DND-41 (cell line): ENCODE measurements around the gene COL25A1.

Source experiments
- EZH2 ChIP-seq: IDR thresholded peaks from 3 replicates; pipeline ENCODE4 v1.6.1; 2012; ENCODE audit warnings: borderline replicate concordance, low read depth, mild to moderate bottlenecking, moderate library complexity, low read length, inconsistent platforms; ENCODE audit not compliant: severe bottlenecking
- TF ChIP-seq, protein P1 (sequence below): IDR thresholded peaks from 2 replicates; pipeline ENCODE4 v1.5.1; 2012; ENCODE audit warnings: borderline replicate concordance, low read length, moderate library complexity, mild to moderate bottlenecking; ENCODE audit not compliant: poor library complexity, severe bottlenecking; ENCODE audit errors: extremely low read depth

DNA sequence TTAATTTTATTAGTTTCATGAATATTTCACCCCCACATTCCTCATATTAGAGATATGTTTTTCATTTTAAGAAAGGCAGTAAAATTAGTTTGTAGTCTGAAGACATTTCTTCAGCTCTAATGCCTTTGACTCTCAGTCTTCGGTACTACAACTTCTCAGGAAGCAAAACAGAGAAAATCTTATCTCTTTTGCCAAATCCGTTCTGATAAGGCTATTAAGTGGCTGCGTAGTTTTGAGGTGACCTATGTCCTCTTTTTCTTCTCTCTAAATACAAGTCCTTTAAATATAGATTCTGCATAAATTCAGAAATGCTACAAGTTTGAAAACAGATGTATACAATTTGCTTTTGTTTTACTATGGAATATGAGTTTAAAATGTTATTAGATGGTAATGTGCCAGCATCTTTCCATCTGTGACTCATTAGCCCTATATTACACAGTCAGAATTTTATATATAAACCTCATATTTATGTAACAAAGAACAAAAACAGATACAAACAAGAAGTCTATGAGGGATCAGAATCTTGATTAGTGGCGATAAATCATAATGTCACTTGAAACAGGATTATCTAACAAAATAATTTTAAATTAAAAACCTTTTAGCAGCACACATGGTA lies 358.4 kb downstream of the COL25A1 start:
- TF ChIP-seq, protein P1, sequence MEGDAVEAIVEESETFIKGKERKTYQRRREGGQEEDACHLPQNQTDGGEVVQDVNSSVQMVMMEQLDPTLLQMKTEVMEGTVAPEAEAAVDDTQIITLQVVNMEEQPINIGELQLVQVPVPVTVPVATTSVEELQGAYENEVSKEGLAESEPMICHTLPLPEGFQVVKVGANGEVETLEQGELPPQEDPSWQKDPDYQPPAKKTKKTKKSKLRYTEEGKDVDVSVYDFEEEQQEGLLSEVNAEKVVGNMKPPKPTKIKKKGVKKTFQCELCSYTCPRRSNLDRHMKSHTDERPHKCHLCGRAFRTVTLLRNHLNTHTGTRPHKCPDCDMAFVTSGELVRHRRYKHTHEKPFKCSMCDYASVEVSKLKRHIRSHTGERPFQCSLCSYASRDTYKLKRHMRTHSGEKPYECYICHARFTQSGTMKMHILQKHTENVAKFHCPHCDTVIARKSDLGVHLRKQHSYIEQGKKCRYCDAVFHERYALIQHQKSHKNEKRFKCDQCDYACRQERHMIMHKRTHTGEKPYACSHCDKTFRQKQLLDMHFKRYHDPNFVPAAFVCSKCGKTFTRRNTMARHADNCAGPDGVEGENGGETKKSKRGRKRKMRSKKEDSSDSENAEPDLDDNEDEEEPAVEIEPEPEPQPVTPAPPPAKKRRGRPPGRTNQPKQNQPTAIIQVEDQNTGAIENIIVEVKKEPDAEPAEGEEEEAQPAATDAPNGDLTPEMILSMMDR, result no peak
- no peak for TF ChIP-seq EZH2
